Effector CD4-positive, alpha-beta T cell (primary cell): ENCODE data around the gene NLRP14.

ENCODE experiments used
- DNase-seq: peaks from one replicate; pipeline ENCODE4 v3.0.0-alpha.2; 2020

NLRP14 gene

GRCh38 chr11:7060868-7061267 lies 40.6 kb downstream of the NLRP14 start:
- no peak for DNase-seq

- DNase-seq = no peak
Observed at GRCh38 chr11:7062534-7062933, 42.3 kb downstream of the NLRP14 start.

- no peak for DNase-seq
Observed at GRCh38 chr11:7072401-7073028, 52.2 kb downstream of the NLRP14 start.

- DNase-seq = no peak
Observed at GRCh38 chr11:7077101-7077500, 56.8 kb downstream of the NLRP14 start.

GRCh38 chr11:7079545-7080135 lies 59.4 kb downstream of the NLRP14 start:
- DNase-seq = no peak

GRCh38 chr11:7080900-7081299 lies 60.6 kb downstream of the NLRP14 start:
- no peak for DNase-seq

GRCh38 chr11:7081441-7081840 lies 61.2 kb downstream of the NLRP14 start:
- DNase-seq = no peak

- DNase-seq = no peak
Observed at GRCh38 chr11:7088921-7089320, 68.6 kb downstream of the NLRP14 start, which contains the start of gene RBMXL2. Gene RBMXL2, plus strand, starts transcription at chr11:7088998. Its CDS starts 123 bp downstream, at chr11:7089121.

- no peak for DNase-seq
Observed at GRCh38 chr11:7089328-7090251, 69.3 kb downstream of the NLRP14 start.

- no peak for DNase-seq
Observed at GRCh38 chr11:7098235-7098832, 78.1 kb downstream of the NLRP14 start.

GRCh38 chr11:7115780-7116179 lies 95.5 kb downstream of the NLRP14 start:
- DNase-seq = no peak

GRCh38 chr11:7116370-7116769 lies 96.1 kb downstream of the NLRP14 start:
- DNase-seq = no peak
